ENCODE results near the gene SLC17A2.

The SLC17A2 gene

DNA sequence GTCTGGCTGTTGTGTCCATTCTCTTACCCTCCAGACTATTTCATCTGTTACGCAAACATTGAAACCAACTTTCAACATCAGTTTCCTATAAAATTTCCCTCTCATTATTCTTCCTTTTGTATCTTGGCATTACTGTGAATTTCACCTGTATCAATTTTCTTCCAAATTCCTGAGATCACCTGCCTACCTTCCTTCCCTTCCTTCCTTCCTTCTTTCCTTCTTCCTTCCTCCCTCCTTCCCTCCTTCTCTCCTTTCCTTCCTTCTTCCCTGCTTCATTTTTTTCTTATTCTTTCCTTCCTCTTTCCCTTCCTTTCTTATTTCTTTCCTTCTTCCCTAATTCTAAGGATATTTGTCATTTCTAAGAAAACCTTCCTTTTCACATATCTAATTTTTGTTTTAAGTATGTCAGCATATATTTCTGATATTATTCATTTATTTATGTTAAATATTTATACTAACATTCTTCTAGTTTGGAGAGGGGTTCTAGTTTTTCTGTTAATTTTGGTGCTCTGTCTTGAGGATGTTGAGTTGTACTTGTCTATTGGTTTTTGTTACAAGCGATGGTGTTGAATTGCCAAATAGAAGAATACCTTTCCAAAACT is 51.7 kb downstream of the SLC17A2 start:
- no peak for DNase-seq

DNA sequence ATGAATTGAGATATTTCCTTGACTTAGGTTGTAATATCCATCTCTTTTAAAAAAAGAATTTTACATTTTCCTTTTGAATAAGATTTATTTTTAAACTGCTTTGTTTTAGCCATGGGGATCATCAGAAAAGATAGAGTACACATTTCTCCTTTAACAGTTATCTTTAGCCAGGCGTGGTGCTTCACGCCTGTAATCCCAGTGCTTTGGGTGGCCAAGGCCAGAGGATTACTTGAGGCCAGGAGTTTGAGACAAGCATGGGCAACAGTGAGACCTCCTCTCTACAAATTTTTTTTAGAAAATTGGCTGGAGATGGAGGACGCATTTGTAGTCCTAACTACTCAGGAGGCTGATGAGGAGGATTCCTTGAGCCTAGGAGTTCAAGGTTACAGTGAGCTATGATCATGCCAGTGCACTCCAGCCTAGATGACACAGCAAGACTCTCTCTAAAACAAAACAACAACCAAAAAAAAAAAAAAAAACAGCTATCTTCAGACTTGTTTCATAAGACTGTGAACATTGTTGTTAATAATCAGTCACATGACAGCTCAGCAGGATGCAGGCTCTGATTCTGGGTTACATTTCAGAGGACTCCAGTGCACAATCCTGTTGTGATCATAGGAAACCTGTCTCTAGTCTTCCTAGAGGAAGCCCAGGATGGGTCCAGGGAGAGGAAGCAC is 54.4 kb downstream of the SLC17A2 start:
- no peak for DNase-seq

DNA sequence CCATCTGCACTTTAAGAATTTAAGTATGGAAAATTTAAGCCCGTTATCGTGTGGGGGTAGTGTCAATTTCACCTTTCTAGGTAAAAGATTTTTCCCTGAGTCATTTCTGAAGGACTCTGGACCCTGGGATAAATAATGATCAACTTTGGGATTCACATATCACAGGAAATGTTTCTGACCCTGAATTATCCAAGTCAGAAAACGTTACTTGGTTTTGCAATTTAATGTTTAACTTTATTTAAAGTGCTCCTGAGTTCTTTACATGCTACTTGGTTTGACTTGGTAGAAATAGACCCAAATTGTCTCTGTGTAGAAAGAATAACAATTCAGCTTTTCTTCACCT is 55.0 kb downstream of the SLC17A2 start:
- DNase-seq: no peak

DNA sequence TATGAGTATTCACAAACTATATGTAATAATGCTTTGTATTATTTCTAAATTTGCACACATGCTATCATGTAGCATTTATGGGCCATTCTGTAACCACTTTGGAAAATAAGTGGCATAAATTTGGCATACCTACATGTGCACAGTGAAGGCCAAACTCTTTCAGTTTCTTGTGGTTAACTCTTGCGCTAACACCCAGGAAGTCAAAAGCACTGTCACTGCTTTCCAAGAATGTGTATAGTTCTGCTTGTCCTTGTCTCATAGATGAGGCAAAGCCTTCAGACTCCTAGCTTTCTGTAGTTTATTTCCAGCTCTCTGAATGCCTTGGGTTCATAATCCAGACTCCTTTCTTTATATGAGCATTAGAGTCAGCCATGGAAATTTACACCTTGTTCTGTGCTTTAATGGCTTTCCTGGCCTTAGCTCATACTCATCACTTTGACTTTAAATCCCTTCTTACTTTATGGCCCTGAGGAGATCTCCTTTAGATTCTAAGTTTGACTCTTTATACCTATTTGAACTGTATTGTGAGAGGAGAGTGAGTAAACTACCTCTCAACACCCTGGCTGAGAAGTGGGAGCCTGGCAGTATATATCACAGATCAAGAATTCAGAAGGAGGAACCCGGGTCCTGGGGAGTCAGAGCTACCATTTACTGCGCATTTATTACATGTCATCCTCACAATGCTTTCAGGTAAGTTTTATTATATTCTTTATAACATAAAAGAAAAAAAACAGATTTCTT is 55.5 kb downstream of the SLC17A2 start:
- no peak for DNase-seq

DNA sequence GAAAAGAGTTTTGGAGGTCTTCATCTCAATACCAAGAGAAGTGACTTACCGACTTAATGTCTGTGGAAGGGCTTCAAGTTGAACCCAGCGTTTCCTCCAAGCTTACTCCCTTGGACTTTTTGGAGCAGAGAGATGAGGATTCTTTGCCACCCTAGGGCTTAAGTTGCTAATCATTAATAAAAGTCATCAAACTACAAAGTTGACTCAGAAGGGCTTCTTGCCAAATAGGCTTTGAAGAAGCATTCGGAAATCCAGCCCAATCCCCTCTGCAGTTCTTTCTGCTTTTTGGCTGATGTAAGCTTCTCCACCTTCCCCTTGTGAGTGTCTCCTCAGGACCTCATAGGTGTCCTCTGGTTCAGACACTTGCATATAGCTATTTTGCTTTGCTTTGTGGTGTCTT is 56.4 kb downstream of the SLC17A2 start, which contains the start of gene SLC17A3:
TSS of gene SLC17A3 (minus strand) at position 126 of the 400 bp plus-strand sequence. CDS start 5,856 bp downstream, outside the sequence.
- DNase-seq: no peak

DNA sequence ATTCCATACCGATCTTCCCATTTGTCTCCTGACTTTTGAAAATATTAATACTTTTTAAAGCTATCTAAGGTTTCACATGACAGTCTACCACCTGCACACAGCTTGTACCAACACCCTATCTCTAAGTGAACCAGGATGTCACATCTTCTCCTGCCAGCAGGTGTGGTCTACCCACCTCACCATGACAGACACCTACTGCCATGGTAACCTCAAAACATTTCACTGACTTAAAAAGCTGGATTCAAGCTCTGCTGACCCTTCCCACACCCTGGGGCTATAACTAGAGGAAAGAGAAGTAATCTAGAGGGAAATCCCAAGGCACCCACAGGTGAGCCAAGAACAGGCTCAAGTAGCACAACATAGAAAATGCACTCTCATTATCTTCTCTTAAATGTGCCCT is 57.7 kb downstream of the SLC17A2 start:
- no peak for DNase-seq

DNA sequence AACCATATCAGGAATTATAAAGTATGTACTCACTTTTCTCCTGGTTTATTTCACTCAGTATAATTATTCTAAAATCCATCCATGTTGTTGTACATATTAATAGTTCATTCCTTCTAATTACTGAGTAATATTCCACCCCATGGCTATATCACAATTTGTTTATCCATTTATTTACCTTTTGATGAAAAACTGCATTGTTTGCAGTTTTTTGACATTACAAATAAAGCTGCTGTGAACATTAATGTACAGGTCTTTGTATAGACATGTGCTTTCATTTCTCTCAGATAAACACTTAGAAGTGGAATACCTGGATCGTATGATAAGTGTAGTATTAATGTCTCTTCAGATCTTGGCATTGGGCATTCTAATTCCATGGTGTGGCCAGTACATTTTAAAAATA is 60.7 kb downstream of the SLC17A2 start:
- DNase-seq: no peak

DNA sequence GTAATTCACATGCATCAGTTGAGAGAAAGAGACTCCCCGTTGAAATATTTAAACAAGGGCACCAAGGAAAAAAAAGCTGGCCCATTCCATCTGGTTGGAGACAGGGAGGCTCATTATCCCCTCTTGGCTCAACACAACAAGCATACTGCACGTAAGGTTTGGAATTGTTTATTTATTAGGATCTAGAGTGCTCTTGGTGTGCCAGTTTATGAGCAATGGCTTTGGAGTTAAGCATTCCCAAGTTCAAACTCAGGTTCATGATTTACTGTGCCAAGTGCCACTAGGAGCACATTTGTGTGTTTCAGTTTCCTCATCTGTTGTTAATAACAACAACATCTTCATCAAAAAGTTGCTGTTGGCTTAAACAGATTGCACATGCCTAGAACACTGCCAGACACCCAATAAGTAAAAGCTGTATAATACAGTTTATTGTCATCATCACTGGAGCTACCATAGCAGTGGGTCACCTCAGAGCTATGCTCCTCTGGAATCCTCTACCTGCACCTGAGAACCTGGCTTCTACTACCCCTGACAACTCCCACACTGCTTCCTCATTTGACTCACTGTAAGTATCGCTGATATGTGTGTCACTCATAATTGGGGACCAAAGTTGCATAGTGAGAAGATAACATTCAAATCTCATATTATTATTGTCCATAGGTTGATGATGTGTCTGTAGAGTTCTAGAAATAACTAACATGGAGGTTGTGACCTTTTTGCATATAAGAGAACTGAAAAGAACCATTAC is 61.9 kb downstream of the SLC17A2 start:
- DNase-seq: no peak

DNA sequence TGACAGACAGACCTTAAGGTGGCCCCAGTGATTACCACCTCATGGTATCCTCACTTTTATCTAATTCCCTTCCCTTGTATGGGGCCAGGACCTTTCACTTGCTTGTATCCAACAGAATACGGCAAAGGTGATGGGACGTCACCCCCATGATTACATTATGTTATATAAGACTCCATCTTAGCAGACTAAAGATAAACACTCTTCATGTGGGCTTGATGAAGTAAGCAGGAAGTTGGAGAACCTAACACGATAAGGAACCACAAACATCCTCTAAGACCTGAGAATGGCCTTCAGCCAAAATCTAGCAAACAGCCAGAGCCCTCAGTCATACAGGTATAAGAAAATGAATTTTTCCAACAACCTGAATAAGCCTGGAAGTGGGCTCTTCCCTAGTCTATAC is 64.5 kb downstream of the SLC17A2 start:
- no peak for DNase-seq

DNA sequence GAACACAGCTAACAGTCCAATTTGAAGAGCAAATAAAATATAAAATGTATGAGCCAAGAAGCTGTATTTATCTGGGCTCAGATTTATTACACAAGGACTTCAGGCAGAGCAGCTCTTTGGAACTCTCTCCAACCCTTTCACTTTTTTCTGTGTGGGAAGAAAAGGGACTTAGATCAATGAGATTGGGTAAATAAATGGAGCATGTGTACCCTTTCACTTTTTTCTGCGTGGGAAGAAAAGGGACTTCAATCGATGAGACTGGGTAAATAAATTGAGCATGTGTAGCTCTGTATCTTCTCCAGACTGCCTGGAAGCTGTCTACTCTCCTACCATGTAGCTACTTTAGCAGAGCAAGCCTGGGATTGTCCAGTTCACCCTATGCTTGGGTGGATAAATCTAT is 67.1 kb downstream of the SLC17A2 start:
- DNase-seq: no peak

All from NK-92 treated with Interleukin-12 subunit alpha and Interleukin-12 subunit beta, amount 100 ng/mL, for 24 hours (cell line).